Naive thymus-derived CD8-positive, alpha-beta T cell (primary cell): ENCODE data around the gene SESN1. TPM values are rescaled to one million over a fixed set of nuclear protein-coding genes. Genes with fewer than 3 reads are reported as not detected.
A peak's percentile ranks its signal among the peaks of the same experiment; 100 is the strongest.

Source experiments
- ATAC-seq, 2 donors: fragments of 150-1000 bp; cut with Tn5 transposase in 1 of 2; sonication (Bioruptor Pico), chemical (Tn5 transposase) in 1 of 2; 1 replicate in 1 of 2; 2 replicates in 1 of 2; pipeline ENCODE4 v1.10.0; 2021; ENCODE audit warnings: mild to moderate bottlenecking in 2 of 2, moderate library complexity in 2 of 2
- POLR2A ChIA-PET: fragments of 350-600 bp; sonication (Branson Sonifier 250); formaldehyde crosslinking; loops from one replicate; lab custom pipeline; 2021; ENCODE audit warnings: antibody characterized with exemption; lab: Charles Lee
- DNase-seq, 10 donors: peaks; one replicate each; pipeline versions ENCODE4 v3.0.0 to v3.0.0-alpha.2; 2020 to 2022
- H3K27ac Mint-ChIP-seq, 10 donors: one replicate each; pipeline ENCODE4 v1.8.0; 2020 to 2022; ENCODE audit warnings: mild to moderate bottlenecking in 10 of 10, mixed read lengths in 10 of 10, moderate library complexity in 4 of 10, inconsistent platforms in 1 of 10
- H3K27me3 Mint-ChIP-seq, 5 donors: one replicate each; pipeline ENCODE4 v1.8.0; 2021 to 2022; ENCODE audit warnings: mixed read lengths in 5 of 5
- H3K36me3 Mint-ChIP-seq, 3 donors: one replicate each; pipeline ENCODE4 v1.8.0; 2020 to 2022; ENCODE audit warnings: mixed read lengths in 3 of 3, mild to moderate bottlenecking in 2 of 3, inconsistent platforms in 1 of 3
- H3K4me1 Mint-ChIP-seq, 4 donors: one replicate each; pipeline ENCODE4 v1.8.0; 2021 to 2022; ENCODE audit warnings: mixed read lengths in 4 of 4
- H3K4me3 Mint-ChIP-seq, 10 donors: one replicate each; pipeline ENCODE4 v1.8.0; 2020 to 2022; ENCODE audit warnings: mild to moderate bottlenecking in 10 of 10, mixed read lengths in 10 of 10, moderate library complexity in 6 of 10, inconsistent platforms in 1 of 10
- H3K9me3 Mint-ChIP-seq, 9 donors: one replicate each; pipeline ENCODE4 v1.8.0; 2020 to 2022; ENCODE audit warnings: mixed read lengths in 9 of 9, mild to moderate bottlenecking in 3 of 9, inconsistent platforms in 1 of 9, moderate library complexity in 1 of 9
- polyA plus RNA-seq, 3 donors: library from polyadenylated mRNA; unstranded; fragments of 300-500 nt; fragmentation: Illumina TruSeq; gene quantifications; one replicate each; pipeline ENCODE4 v1.2.3, GENCODE V29; 2021
- total RNA-seq, 8 experiments: library from RNA in 2 of 8; stranded (reverse) in 2 of 8; gene quantifications; one replicate each; pipeline ENCODE4 v1.2.3 and lab custom pipeline; 2021 to 2026

Gene SESN1
- total and polyA plus RNA-seq, 5 experiments from 2014 or later: 10.0 to 38.3 (median 21.4) TPM

- no peak overlapping the region for H3K4me3 Mint-ChIP-seq
- peaks cover 0 to 3% (median 3%) of the 10 kb centered on the region in 3 donors for H3K36me3 Mint-ChIP-seq
- ATAC-seq: no peak
- H3K27me3 Mint-ChIP-seq: no peaks in the 10 kb centered on the region
- no peak for DNase-seq
- H3K9me3 Mint-ChIP-seq: no peaks in the 10 kb centered on the region
- no peak overlapping the region for H3K27ac Mint-ChIP-seq
- H3K4me1 Mint-ChIP-seq: peaks cover 2 to 22% (median 11%) of the 10 kb centered on the region in 4 donors
- POLR2A ChIA-PET: no interaction called here
These were observed 132.7 kb downstream of the SESN1 start for GRCh38 chr6:108961985-108962384.

GRCh38 chr6:108961077-108961476 is 133.6 kb downstream of the SESN1 start:
- no peak for ATAC-seq
- Mint-ChIP-seq H3K36me3 (peaks cover 0 to 3% (median 3%) of the 10 kb centered on the region in 3 donors), H3K9me3 (no peaks in the 10 kb centered on the region), H3K4me1 (peaks cover 2 to 14% (median 10%) of the 10 kb centered on the region in 4 donors), H3K27me3 (no peaks in the 10 kb centered on the region), H3K4me3 (no peak overlapping the region), H3K27ac (no peak overlapping the region)
- POLR2A ChIA-PET: no interaction called here
- no peak for DNase-seq

- no peak for ATAC-seq
- Mint-ChIP-seq H3K4me3 (no peak overlapping the region), H3K36me3 (peaks cover 0 to 3% (median 3%) of the 10 kb centered on the region in 3 donors), H3K4me1 (peaks cover 2 to 14% (median 10%) of the 10 kb centered on the region in 4 donors), H3K27ac (peak overlapping the region in 1 of 10 donors; percentile 54), H3K9me3 (no peaks in the 10 kb centered on the region), H3K27me3 (no peaks in the 10 kb centered on the region)
- POLR2A ChIA-PET: no interaction called here
- DNase-seq: no peak
These were observed 134.0 kb downstream of the SESN1 start for GRCh38 chr6:108960601-108961000.

GRCh38 chr6:108959972-108960582 is 134.6 kb downstream of the SESN1 start:
- H3K36me3 Mint-ChIP-seq: peaks cover 0 to 3% (median 1%) of the 10 kb centered on the region in 3 donors
- H3K4me3 Mint-ChIP-seq: peak overlapping the region in 1 of 10 donors; percentile 5
- H3K27me3 Mint-ChIP-seq: no peaks in the 10 kb centered on the region
- POLR2A ChIA-PET: no interaction called here
- H3K9me3 Mint-ChIP-seq: no peaks in the 10 kb centered on the region
- ATAC-seq: no peak
- peak overlapping the region in 1 of 10 donors; percentile 54 for H3K27ac Mint-ChIP-seq
- peaks cover 2 to 20% (median 10%) of the 10 kb centered on the region in 4 donors for H3K4me1 Mint-ChIP-seq
- DNase-seq: no peak

GRCh38 chr6:108958900-108959770 is 135.5 kb downstream of the SESN1 start:
- peaks cover 0 to under 1% (median 0%) of the 10 kb centered on the region in 3 donors for H3K36me3 Mint-ChIP-seq
- H3K4me3 Mint-ChIP-seq: peak overlapping the region in 1 of 10 donors; percentile 32
- ATAC-seq (no peak), DNase-seq (no peak)
- peak overlapping the region in 2 of 10 donors; percentile 41 to 75 for H3K27ac Mint-ChIP-seq
- H3K9me3 Mint-ChIP-seq: no peaks in the 10 kb centered on the region
- POLR2A ChIA-PET: no interaction called here
- no peaks in the 10 kb centered on the region for H3K27me3 Mint-ChIP-seq
- H3K4me1 Mint-ChIP-seq: peaks cover 2 to 21% (median 10%) of the 10 kb centered on the region in 4 donors

- H3K4me1 Mint-ChIP-seq: peaks cover 2 to 21% (median 10%) of the 10 kb centered on the region in 4 donors
- DNase-seq (no peak), ATAC-seq (no peak)
- H3K27ac Mint-ChIP-seq: no peak overlapping the region
- no peak overlapping the region for H3K4me3 Mint-ChIP-seq
- peaks cover 0 to 5% (median 0%) of the 10 kb centered on the region in 3 donors for H3K36me3 Mint-ChIP-seq
- no peaks in the 10 kb centered on the region for H3K27me3 Mint-ChIP-seq
- H3K9me3 Mint-ChIP-seq: no peaks in the 10 kb centered on the region
- POLR2A ChIA-PET: no interaction called here
These were observed 137.4 kb downstream of the SESN1 start for GRCh38 chr6:108957221-108957620.

GRCh38 chr6:108955329-108955949 is 139.2 kb downstream of the SESN1 start:
- H3K4me3 Mint-ChIP-seq: no peak overlapping the region
- POLR2A ChIA-PET: no interaction called here
- peak overlapping the region in 1 of 10 donors; percentile 4 for H3K27ac Mint-ChIP-seq
- H3K27me3 Mint-ChIP-seq: no peaks in the 10 kb centered on the region
- DNase-seq: no peak
- H3K36me3 Mint-ChIP-seq: peaks cover 0 to 5% (median 0%) of the 10 kb centered on the region in 3 donors
- peaks cover 2 to 20% (median 10%) of the 10 kb centered on the region in 4 donors for H3K4me1 Mint-ChIP-seq
- ATAC-seq: no peak
- no peaks in the 10 kb centered on the region for H3K9me3 Mint-ChIP-seq

GRCh38 chr6:108953681-108954080 is 141.0 kb downstream of the SESN1 start:
- ATAC-seq (no peak), DNase-seq (no peak)
- no peak overlapping the region for H3K4me3 Mint-ChIP-seq
- peaks cover 0 to 5% (median 0%) of the 10 kb centered on the region in 3 donors for H3K36me3 Mint-ChIP-seq
- POLR2A ChIA-PET: interaction anchor here (0.5 kb wide), 1 partner anchor 392 kb away, joined by 3 read pairs; no protein-coding TSS in a partner anchor
- H3K27ac Mint-ChIP-seq: peak overlapping the region in 1 of 10 donors; percentile 27
- peaks cover 0 to 11% (median 0%) of the 10 kb centered on the region in 4 donors for H3K4me1 Mint-ChIP-seq
- no peaks in the 10 kb centered on the region for H3K9me3 Mint-ChIP-seq
- no peaks in the 10 kb centered on the region for H3K27me3 Mint-ChIP-seq

- ATAC-seq (no peak), DNase-seq (no peak)
- H3K36me3 Mint-ChIP-seq: peaks cover 0 to 5% (median 0%) of the 10 kb centered on the region in 3 donors
- POLR2A ChIA-PET: no interaction called here
- H3K4me1 Mint-ChIP-seq: peaks cover 0 to 11% (median under 1%) of the 10 kb centered on the region in 4 donors
- H3K4me3 Mint-ChIP-seq: no peak overlapping the region
- H3K9me3 Mint-ChIP-seq: no peaks in the 10 kb centered on the region
- H3K27ac Mint-ChIP-seq: no peak overlapping the region
- no peaks in the 10 kb centered on the region for H3K27me3 Mint-ChIP-seq
These were observed 141.7 kb downstream of the SESN1 start for GRCh38 chr6:108952776-108953486.

- Mint-ChIP-seq H3K4me1 (peaks cover 7 to 20% (median 7%) of the 10 kb centered on the region in 4 donors), H3K27ac (no peak overlapping the region), H3K36me3 (peaks cover 0 to 5% (median 0%) of the 10 kb centered on the region in 3 donors), H3K4me3 (no peak overlapping the region), H3K27me3 (no peaks in the 10 kb centered on the region), H3K9me3 (no peaks in the 10 kb centered on the region)
- ATAC-seq (no peak), DNase-seq (no peak)
- POLR2A ChIA-PET: no interaction called here
These were observed 143.2 kb downstream of the SESN1 start for GRCh38 chr6:108951351-108951953.

- H3K4me1 Mint-ChIP-seq: peaks cover 11 to 35% (median 31%) of the 10 kb centered on the region in 4 donors
- ATAC-seq (no peak), DNase-seq (no peak)
- no peak overlapping the region for H3K4me3 Mint-ChIP-seq
- H3K27ac Mint-ChIP-seq: no peak overlapping the region
- H3K27me3 Mint-ChIP-seq: no peaks in the 10 kb centered on the region
- peaks cover 0 to 2% (median 0%) of the 10 kb centered on the region in 3 donors for H3K36me3 Mint-ChIP-seq
- POLR2A ChIA-PET: no interaction called here
- no peaks in the 10 kb centered on the region for H3K9me3 Mint-ChIP-seq
These were observed 146.4 kb downstream of the SESN1 start for GRCh38 chr6:108948181-108948661.
